Esophagus (tissue), 2 donors: ENCODE measurements around the gene HLA-DOA. TPM values are rescaled to one million over a fixed set of nuclear protein-coding genes. Genes with fewer than 3 reads are reported as not detected.

Experiments used
- H3K27ac ChIP-seq, 2 donors: one replicate each; pipeline ENCODE4 v1.5.1; 2013; ENCODE audit warnings: low read depth in 2 of 2, mild to moderate bottlenecking in 2 of 2, inconsistent platforms in 1 of 2, low read length in 1 of 2, moderate library complexity in 1 of 2
- H3K27me3 ChIP-seq, 2 donors: one replicate each; pipeline ENCODE4 v1.6.1; 2013; ENCODE audit warnings: low read length in 2 of 2, control low read depth in 1 of 2, mild to moderate bottlenecking in 1 of 2; ENCODE audit not compliant: insufficient read depth in 2 of 2, control insufficient read depth in 1 of 2
- H3K36me3 ChIP-seq, 2 donors: one replicate each; pipeline ENCODE4 v1.6.1; 2013; ENCODE audit warnings: low read length in 1 of 2; ENCODE audit not compliant: control insufficient read depth in 2 of 2, insufficient read depth in 2 of 2
- H3K4me1 ChIP-seq, 2 donors: one replicate each; pipeline ENCODE4 v1.6.1; 2013; ENCODE audit warnings: low read length in 1 of 2; ENCODE audit not compliant: control insufficient read depth in 2 of 2, insufficient read depth in 2 of 2
- H3K4me3 ChIP-seq, 2 donors: one replicate each; pipeline ENCODE4 v1.5.1; 2013; ENCODE audit warnings: low read length in 2 of 2, mild to moderate bottlenecking in 2 of 2, low read depth in 1 of 2, moderate library complexity in 1 of 2
- H3K9me3 ChIP-seq, 2 donors: one replicate each; pipeline ENCODE4 v1.6.1; 2013; ENCODE audit warnings: mild to moderate bottlenecking in 2 of 2, low read depth in 1 of 2, low read length in 1 of 2, moderate library complexity in 1 of 2; ENCODE audit not compliant: control insufficient read depth in 2 of 2, insufficient read depth in 1 of 2
- WGBS, 2 donors: extraction: QIAGEN DNeasy Blood & Tissue Kit; methylation state at CpG; one replicate each; pipeline ENCODE4 v1.1.7; 2013; 5-methylcytosine and 5-hydroxymethylcytosine counted together
- polyA plus RNA-seq, 2 donors: library from polyadenylated mRNA; stranded (reverse); fragments of 200-250 nt; gene quantifications; one replicate each; pipeline ENCODE4 v1.2.3, GENCODE V29; 2013
- donor health status: healthy with polysubstance abuse.
- donor health status: Bipolar disorder and iron deficiency.

The HLA-DOA gene
- polyA plus RNA-seq = 1 to 10 TPM in 1 of 2 donors, under 1 TPM in 1; 0.49 to 1.5 TPM

GRCh38 chr6:33008944-33009861 lies at the start of gene HLA-DOA:
Gene HLA-DOA, minus strand, starts transcription at chr6:33009591.
- no peaks in the 10 kb centered on the region for H3K9me3 ChIP-seq
- peak within 1 kb of the TSS; percentile 9 to 47 for H3K27ac ChIP-seq
- no peaks in the 10 kb centered on the region for H3K4me1 ChIP-seq
- no peak within 1 kb of the TSS for H3K4me3 ChIP-seq
- peaks cover 0 to 2% of the 10 kb centered on the region in 2 donors for H3K27me3 ChIP-seq
- 23% methylated on average over 24 of the region's 24 CpGs for WGBS, 2 donors
- no peaks in the 10 kb centered on the region for H3K36me3 ChIP-seq

GRCh38 chr6:33057222-33058150 lies 48.1 kb upstream of the HLA-DOA start:
- Histone ChIP-seq H3K4me3 (no peak overlapping the region), H3K9me3 (no peaks in the 10 kb centered on the region), H3K27ac (no peak overlapping the region), H3K36me3 (no peaks in the 10 kb centered on the region), H3K27me3 (no peaks in the 10 kb centered on the region), H3K4me1 (no peaks in the 10 kb centered on the region)
- 42 to 54% methylated on average over 6 of the region's 6 CpGs for WGBS, 2 donors

- Histone ChIP-seq H3K27ac (no peak overlapping the region), H3K27me3 (no peaks in the 10 kb centered on the region), H3K4me1 (no peaks in the 10 kb centered on the region), H3K36me3 (no peaks in the 10 kb centered on the region), H3K9me3 (no peaks in the 10 kb centered on the region), H3K4me3 (no peak overlapping the region)
- WGBS, 2 donors = 33 to 44% methylated on average over 4 of the region's 4 CpGs
These were observed 43.8 kb upstream of the HLA-DOA start for GRCh38 chr6:33053230-33053629.

- H3K27ac ChIP-seq = no peak overlapping the region
- no peak overlapping the region for H3K4me3 ChIP-seq
- no peaks in the 10 kb centered on the region for H3K9me3 ChIP-seq
- no peaks in the 10 kb centered on the region for H3K27me3 ChIP-seq
- H3K4me1 ChIP-seq = no peaks in the 10 kb centered on the region
- H3K36me3 ChIP-seq = no peaks in the 10 kb centered on the region
These were observed 43.2 kb upstream of the HLA-DOA start for GRCh38 chr6:33052627-33053026.

- no peaks in the 10 kb centered on the region for H3K4me1 ChIP-seq
- no peak overlapping the region for H3K4me3 ChIP-seq
- no peaks in the 10 kb centered on the region for H3K27me3 ChIP-seq
- H3K36me3 ChIP-seq = no peaks in the 10 kb centered on the region
- WGBS, 2 donors = 72 to 73% methylated on average over 6 of the region's 6 CpGs
- H3K9me3 ChIP-seq = no peaks in the 10 kb centered on the region
- no peak overlapping the region for H3K27ac ChIP-seq
These were observed 40.8 kb upstream of the HLA-DOA start for GRCh38 chr6:33050014-33050810.

- H3K27me3 ChIP-seq = no peaks in the 10 kb centered on the region
- no peaks in the 10 kb centered on the region for H3K36me3 ChIP-seq
- WGBS, 2 donors = 55 to 61% methylated on average over 9 of the region's 9 CpGs
- H3K9me3 ChIP-seq = no peaks in the 10 kb centered on the region
- no peaks in the 10 kb centered on the region for H3K4me1 ChIP-seq
- H3K4me3 ChIP-seq = no peak overlapping the region
- no peak overlapping the region for H3K27ac ChIP-seq
These were observed 40.1 kb upstream of the HLA-DOA start for GRCh38 chr6:33049323-33050013.

- H3K9me3 ChIP-seq = no peaks in the 10 kb centered on the region
- no peaks in the 10 kb centered on the region for H3K36me3 ChIP-seq
- no peak overlapping the region for H3K4me3 ChIP-seq
- WGBS, 2 donors = 85 to 92% methylated on average over 2 of the region's 2 CpGs
- H3K4me1 ChIP-seq = no peaks in the 10 kb centered on the region
- H3K27ac ChIP-seq = no peak overlapping the region
- peaks cover 0 to 3% of the 10 kb centered on the region in 2 donors for H3K27me3 ChIP-seq
These were observed 30.8 kb upstream of the HLA-DOA start for GRCh38 chr6:33040157-33040556.

- Histone ChIP-seq H3K27ac (no peak overlapping the region), H3K4me3 (no peak overlapping the region), H3K4me1 (no peaks in the 10 kb centered on the region), H3K27me3 (peaks cover 0 to 3% of the 10 kb centered on the region in 2 donors), H3K36me3 (no peaks in the 10 kb centered on the region), H3K9me3 (no peaks in the 10 kb centered on the region)
- WGBS, 2 donors = 62 to 64% methylated on average over 1 of the region's 1 CpG
These were observed 27.1 kb upstream of the HLA-DOA start for GRCh38 chr6:33036535-33036934.
